ENCODE data around the gene ZNF274.
"Not testable (repeated sequence)": the region's sequence is repeated elsewhere in the genome, so short reads cannot be mapped to it uniquely, and the experiment has no call there.

ZNF274 gene

DNA sequence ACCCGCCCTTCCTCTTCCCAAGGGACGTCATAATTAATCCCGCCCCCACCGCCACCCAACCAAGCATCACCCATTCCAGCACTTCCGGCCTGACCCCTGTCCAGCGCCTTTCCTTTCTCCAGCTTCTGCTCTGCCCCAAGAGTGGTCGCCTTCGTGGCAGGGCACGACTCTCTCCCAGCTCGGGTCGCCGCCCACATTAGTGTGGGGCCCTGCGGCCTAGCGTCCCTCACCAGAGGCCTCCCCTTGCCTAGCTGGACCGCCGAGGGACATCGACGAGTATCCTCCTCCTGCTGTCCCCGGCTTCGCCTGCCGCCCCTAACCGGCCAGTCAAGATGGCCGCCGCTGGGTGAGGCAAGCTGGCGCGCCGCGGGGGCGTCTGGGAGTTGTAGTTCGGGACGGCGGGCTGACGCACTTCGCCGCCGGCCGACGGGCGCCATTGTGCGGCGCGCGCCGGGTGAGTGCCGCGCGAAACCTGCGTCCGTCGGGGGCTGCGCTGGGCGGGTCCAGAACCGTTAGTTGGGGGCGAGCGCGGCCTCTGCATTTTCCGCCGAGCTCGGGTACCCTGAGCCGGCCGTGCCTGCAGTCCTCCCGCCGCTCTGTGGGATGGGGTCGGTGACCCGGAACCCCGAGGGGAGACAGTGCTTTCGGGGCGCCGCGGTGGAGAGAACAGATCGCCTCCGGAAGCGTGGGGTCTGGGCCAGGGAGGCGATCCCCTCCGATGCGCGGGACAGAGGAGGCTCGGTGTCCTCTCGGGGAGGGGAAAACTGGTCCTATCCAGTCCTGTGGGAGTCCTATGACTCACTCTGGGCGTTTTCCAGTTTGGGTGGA, at the start of gene ZNF274:
ZNF274 (plus strand) TSS at position 73 of the 828 bp plus-strand sequence. CDS start 905 bp downstream, outside the sequence.
- DNase-seq, result peak; percentile 93

GRCh38 chr19:58134244-58134643, 48.6 kb upstream of the ZNF274 start:
- no peak for DNase-seq

DNA sequence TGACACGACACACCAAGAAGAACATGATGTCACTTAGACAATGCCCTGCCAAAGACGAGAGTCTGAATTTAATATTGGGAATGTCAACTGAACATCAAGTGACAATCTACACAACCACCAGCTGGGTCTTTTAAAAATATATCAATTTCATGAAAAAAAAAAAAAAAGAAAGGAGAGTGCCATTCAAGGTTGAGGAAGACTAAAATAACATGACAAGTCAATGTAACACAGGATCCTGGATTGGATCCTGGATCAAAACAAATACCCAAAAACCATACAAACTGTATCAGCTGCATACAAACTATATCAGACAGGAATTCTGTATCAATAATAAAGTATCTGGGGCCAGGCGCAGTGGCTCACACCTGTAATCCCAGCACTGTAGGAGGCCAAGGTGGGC, 37.0 kb upstream of the ZNF274 start:
- no peak for DNase-seq

DNA sequence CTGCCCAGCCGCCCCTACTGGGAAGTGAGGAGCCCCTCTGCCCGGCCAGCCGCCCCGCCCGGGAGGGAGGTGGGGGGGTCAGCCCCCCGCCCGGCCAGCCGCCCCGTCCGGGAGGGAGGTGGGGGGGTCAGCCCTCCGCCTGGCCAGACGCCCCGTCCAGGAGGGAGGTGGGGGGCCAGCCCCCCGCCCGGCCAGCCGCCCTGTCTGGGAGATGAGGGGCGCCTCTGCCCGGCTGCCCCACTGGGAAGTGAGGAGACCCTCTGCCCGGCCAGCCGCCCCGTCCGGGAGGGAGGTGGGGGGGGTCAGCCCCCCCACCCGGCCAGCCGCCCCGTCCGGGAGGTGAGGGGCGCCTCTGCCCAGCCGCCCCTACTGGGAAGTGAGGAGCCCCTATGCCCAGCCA, 35.4 kb upstream of the ZNF274 start:
- DNase-seq, result not testable (repeated sequence)

GRCh38 chr19:58150328-58150921, 32.4 kb upstream of the ZNF274 start, which contains the start of gene ZNF329:
ZNF329 (minus strand) TSS chr19:58150789; CDS start chr19:58129503, 21,286 bp downstream.
- DNase-seq, result peak; percentile 84

DNA sequence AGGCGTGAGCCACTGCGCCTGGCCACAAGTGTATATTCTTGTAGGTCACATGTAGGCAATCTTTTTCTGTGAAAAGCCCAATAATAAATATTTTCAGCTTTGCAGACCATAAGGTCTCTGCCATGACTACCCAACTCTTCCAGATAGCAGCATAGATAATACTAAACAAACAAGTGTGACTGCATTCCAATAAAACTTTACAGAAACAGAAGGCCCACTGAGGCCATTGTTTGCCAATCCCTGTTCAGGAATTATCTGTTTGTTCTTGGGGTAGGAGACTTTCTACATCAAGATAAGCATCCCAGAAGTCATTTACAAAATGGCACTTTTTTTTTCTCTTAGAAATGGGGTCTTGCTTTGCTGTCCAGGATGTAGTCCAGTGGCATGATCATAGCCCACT, 29.5 kb upstream of the ZNF274 start:
- no peak for DNase-seq

DNA sequence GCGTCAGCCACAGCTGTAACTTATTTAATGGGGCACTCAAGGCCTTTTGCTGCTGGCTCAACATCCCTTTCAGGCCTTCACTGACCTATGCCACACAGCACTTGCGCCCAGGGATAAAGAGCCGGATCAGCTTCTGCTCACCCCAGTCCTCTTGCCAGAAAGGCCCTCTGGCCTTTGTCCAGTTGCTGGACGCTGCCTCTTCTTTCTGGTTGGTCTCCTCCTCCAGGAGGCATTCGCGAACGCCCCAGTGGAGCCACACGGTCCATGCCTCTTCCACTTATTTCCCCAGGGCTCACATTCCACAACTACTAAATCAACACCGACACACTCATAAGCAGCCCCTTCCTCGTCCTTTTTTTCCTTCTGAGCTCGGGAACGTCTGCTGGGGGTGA, 28.6 kb upstream of the ZNF274 start:
- DNase-seq, result peak; percentile 28

- DNase-seq, result peak; percentile 92
Observed at GRCh38 chr19:58154679-58155648, 27.9 kb upstream of the ZNF274 start.

DNA sequence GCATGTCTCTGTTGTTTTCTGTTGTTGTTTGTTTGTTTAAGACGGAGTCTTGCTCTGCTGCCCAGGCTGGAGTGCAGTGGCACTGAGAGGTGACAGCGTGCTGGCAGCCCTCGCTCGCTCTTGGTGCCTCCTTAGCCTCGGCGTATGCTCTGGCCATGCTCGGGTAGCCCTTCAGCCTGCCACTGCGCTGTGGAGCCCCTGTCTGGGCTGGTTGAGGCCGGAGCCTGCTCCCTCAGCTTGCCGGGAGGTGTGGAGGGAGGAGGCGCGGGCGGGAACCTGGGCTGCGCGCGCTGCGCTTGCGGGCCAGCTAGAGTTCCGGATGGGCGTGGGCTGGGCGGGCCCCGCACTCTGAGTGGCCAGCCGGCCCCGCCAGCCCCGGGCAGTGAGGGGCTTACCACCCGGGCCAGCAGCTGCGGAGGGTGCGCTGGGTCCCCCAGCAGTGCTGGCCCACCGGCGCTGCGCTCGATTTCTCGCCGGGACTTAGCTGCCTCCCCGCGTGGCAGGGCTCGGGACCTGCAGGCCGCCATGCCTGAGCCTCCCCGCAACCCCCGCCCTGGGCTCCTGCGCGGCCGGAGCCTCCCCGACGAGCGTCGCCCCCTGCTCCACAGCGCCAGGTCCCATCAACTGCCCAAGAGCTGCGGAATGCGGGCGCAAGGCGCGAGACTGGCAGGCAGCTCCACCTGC, 25.7 kb upstream of the ZNF274 start:
- DNase-seq, result no peak

- no peak for DNase-seq
Observed at GRCh38 chr19:58166268-58166667, 16.6 kb upstream of the ZNF274 start.

DNA sequence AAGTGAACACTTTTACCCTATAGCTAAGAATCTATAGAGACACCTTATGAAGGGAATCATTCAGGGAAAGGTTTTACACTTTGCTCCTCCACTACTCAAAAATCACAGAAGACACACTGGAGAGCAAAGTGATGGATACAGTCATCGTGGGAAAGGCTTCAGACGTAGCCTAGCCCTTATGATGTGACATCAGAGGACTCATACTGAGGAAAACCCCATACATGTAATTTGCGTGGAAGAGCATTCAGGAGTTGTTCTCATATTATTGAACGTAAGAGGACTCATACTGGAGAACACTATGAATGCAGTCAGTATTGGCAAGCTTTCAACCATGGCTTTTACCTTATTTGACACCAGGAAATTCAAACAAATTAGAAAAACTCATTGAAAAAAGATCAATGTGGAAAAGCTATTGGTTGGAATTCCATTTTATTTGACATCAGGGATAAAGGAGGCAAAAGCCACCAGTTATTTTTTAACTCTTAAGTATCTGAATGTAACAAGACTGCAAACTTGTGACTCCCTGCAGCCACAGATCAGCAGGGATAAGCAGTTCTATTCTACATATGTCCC, 16.1 kb upstream of the ZNF274 start:
- no peak for DNase-seq

DNA sequence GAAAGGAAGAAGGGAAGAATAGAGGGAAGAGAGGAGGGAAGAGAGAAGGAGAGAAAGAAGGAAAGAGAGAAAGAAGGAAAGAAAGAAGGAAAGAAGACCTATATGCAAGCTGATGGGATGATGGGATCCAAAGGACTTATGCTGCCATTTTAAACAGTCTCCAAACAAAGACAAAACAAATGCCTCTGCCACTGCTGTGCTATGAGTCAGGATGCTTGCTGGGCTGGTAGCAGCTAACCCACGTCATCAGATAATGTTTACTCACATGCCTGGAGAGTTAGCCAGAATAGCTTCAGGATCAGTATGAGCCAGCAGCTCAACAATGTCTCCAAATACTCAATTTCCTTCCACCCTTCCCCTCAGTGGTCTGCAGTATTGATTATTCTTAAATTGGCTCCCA, 12.0 kb upstream of the ZNF274 start:
- no peak for DNase-seq

- DNase-seq, result peak; percentile 88
Observed at GRCh38 chr19:58181902-58182576, 822 bp upstream of the ZNF274 start.

DNA sequence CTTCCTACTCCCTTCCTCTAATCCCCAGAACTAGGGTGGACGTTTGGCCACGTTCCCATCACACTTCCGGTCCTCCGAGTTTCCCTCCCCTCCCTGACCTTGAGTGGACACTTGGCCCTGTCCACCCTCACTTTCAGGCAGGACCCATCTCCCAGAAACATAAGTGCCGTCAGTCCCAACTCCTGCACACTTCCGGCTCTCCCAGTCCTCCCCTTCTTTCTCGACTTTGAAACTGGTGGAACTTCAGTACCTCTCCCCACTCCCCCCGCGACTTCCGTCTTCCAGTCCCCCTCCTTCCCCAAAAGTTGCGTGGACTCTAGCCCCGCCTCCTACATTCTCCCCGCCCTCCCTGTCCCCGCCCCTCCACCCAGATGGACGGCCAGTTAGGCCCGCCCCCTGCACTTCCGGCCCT, 278 bp upstream of the ZNF274 start:
- DNase-seq, result no peak

- DNase-seq, result no peak
Observed at GRCh38 chr19:58183817-58184215, 955 bp downstream of the ZNF274 start.

GRCh38 chr19:58196901-58197616, 14.2 kb downstream of the ZNF274 start:
- peak; percentile 48 for DNase-seq

DNA sequence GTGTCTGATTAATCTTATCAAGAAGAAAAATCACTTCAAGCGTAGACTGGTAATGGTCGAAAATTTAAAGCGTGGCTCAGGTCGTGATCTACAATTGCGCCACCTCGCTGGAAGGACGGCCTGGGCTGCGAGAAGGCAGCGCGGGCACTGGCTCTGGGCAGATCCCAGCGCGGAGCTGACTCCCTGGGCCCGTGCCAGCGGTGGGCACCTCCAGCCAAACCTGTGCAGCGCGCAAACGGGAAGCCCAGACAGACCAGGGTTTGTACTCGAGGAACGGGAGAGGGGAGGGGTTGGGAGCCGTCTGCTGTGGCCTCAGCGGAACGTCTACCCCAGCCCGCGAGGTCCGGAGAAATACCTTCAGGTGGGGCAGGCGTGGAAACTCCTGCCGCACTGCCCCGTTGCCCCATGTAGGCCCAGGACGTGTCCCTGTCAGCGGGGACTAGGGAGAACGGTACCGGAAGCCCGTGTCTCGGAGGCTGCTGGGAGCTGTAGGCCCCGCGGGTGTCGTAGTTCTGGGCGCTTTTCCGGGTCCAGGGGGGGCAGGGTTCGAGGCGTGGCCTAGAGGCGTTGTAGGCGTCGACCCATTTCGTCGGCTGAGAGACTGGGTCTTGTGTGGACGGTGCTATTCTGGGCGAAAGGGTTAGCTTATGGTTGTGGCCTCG, 21.1 kb downstream of the ZNF274 start:
- DNase-seq, result no peak

- no peak for DNase-seq
Observed at GRCh38 chr19:58204566-58204965, 21.7 kb downstream of the ZNF274 start.

GRCh38 chr19:58209577-58209976, 26.7 kb downstream of the ZNF274 start:
- DNase-seq, result no peak

DNA sequence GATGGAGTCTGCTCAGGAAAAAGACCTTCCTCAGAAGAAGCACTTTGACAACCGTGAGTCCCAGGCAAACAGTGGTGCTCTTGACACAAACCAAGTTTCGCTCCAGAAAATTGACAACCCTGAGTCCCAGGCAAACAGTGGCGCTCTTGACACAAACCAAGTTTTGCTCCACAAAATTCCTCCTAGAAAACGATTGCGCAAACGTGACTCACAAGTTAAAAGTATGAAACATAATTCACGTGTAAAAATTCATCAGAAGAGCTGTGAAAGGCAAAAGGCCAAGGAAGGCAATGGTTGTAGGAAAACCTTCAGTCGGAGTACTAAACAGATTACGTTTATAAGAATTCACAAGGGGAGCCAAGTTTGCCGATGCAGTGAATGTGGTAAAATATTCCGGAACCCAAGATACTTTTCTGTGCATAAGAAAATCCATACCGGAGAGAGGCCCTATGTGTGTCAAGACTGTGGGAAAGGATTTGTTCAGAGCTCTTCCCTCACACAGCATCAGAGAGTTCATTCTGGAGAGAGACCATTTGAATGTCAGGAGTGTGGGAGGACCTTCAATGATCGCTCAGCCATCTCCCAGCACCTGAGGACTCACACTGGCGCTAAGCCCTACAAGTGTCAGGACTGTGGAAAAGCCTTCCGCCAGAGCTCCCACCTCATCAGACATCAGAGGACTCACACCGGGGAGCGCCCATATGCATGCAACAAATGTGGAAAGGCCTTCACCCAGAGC, 29.6 kb downstream of the ZNF274 start:
- no peak for DNase-seq

Measured in hematopoietic multipotent progenitor cell treated with erythropoietin and hydrocortisone succinate and interleukin-3 and kit ligand, for 8 days (in vitro differentiated cells).